Neural crest cell (in vitro differentiated cells): ENCODE measurements around the gene PLEK. TPM values are rescaled to one million over a fixed set of nuclear protein-coding genes. Genes with fewer than 3 reads are reported as not detected.

Experiments used
- DNase-seq: peaks from one replicate; pipeline ENCODE4 v3.0.0; 2021; ENCODE audit warnings: low read depth, mixed read lengths, low spot score
- H3K27ac Mint-ChIP-seq: one replicate; pipeline ENCODE4 v1.8.0; 2021; ENCODE audit warnings: mild to moderate bottlenecking, mixed read lengths; ENCODE audit not compliant: unreplicated experiment
- H3K27me3 Mint-ChIP-seq: 2 replicates; pipeline ENCODE4 v1.8.0; 2021; ENCODE audit warnings: low read depth, mild to moderate bottlenecking, mixed read lengths
- H3K36me3 Mint-ChIP-seq: 2 replicates; pipeline ENCODE4 v1.8.0; 2021; ENCODE audit warnings: low read depth, mild to moderate bottlenecking, mixed read lengths
- H3K4me1 Mint-ChIP-seq: 2 replicates; pipeline ENCODE4 v1.8.0; 2021; ENCODE audit warnings: mixed read lengths
- H3K4me3 Mint-ChIP-seq: one replicate; pipeline ENCODE4 v1.8.0; 2021; ENCODE audit warnings: mild to moderate bottlenecking, mixed read lengths
- H3K9me3 Mint-ChIP-seq: 2 replicates; pipeline ENCODE4 v1.8.0; 2021; ENCODE audit warnings: mixed read lengths
- CTCF ChIP-seq: fragments of 200-600 bp; sonication (generic); conservative IDR thresholded peaks from 2 replicates; pipeline ENCODE4 v1.5.0; 2021; ENCODE audit warnings: antibody characterized with exemption, mild to moderate bottlenecking
- total RNA-seq: library from RNA; stranded (reverse); gene quantifications from 2 replicates; pipeline ENCODE4 v1.2.1, GENCODE V29; 2021

The PLEK gene
- total RNA-seq, 1 donor from 2014 or later = not detected

GRCh38 chr2:68371138-68371537 is 6.1 kb downstream of the PLEK start:
- H3K27me3 Mint-ChIP-seq = no peaks in the 10 kb centered on the region
- H3K9me3 Mint-ChIP-seq = no peaks in the 10 kb centered on the region
- H3K4me1 Mint-ChIP-seq = peaks cover 13% of the 10 kb centered on the region
- no peaks in the 10 kb centered on the region for H3K36me3 Mint-ChIP-seq
- H3K27ac Mint-ChIP-seq = no peak overlapping the region
- no peak for TF ChIP-seq CTCF
- DNase-seq = no peak
- no peak overlapping the region for H3K4me3 Mint-ChIP-seq

DNA sequence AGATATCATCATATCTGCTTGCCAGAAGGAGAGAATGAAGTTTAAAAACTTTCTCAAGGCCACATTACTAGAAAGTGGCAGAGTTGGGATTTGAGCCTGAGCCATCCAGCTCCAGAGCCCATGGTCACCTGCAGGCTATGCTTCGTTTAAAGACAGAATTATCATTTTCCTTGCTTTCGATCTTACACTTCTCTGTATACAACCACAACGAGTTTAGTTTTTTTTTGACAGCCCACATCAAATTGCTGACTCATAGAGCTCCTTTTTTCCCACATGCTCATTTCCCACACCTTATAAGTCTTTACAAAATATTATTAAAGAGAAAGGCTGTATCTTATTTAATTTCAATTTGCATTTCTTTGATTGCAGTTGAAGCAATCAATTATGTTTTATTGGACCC is 6.5 kb downstream of the PLEK start:
- Mint-ChIP-seq H3K9me3 (no peaks in the 10 kb centered on the region), H3K36me3 (no peaks in the 10 kb centered on the region), H3K4me3 (no peak overlapping the region), H3K27ac (no peak overlapping the region), H3K27me3 (no peaks in the 10 kb centered on the region), H3K4me1 (peaks cover 13% of the 10 kb centered on the region)
- no peak for DNase-seq
- no peak for TF ChIP-seq CTCF

- no peaks in the 10 kb centered on the region for H3K36me3 Mint-ChIP-seq
- peaks cover 13% of the 10 kb centered on the region for H3K4me1 Mint-ChIP-seq
- H3K27ac Mint-ChIP-seq = no peak overlapping the region
- H3K4me3 Mint-ChIP-seq = no peak overlapping the region
- DNase-seq = no peak
- no peaks in the 10 kb centered on the region for H3K9me3 Mint-ChIP-seq
- H3K27me3 Mint-ChIP-seq = no peaks in the 10 kb centered on the region
- no peak for TF ChIP-seq CTCF
Observed at GRCh38 chr2:68372485-68372884, 7.4 kb downstream of the PLEK start.

- no peak for TF ChIP-seq CTCF
- Mint-ChIP-seq H3K27me3 (no peaks in the 10 kb centered on the region), H3K4me1 (no peaks in the 10 kb centered on the region), H3K27ac (no peak overlapping the region), H3K9me3 (no peaks in the 10 kb centered on the region), H3K36me3 (no peaks in the 10 kb centered on the region), H3K4me3 (no peak overlapping the region)
- DNase-seq = no peak
Observed at GRCh38 chr2:68374184-68374583, 9.1 kb downstream of the PLEK start.

DNA sequence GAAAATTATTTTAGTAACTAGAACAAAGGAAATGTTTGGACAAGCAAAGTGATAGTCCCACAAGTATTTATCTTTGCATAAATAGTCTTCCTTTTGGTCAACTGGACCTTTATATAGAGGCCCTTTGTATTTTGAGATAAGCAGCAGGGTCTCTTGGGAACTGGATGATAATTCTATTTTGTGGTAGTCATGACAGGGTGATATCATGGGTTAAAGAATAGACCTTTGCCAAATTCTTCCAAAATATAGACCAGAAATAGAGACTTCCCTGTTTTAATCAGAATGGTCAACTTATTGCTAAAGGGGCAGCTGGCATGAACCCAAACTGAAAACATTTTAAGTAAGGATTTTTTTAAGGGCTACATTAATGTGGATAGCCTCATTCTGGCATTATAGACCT is 10.5 kb downstream of the PLEK start:
- peaks cover 2% of the 10 kb centered on the region for H3K9me3 Mint-ChIP-seq
- H3K36me3 Mint-ChIP-seq = no peaks in the 10 kb centered on the region
- no peak for DNase-seq
- TF ChIP-seq CTCF = no peak
- no peak overlapping the region for H3K4me3 Mint-ChIP-seq
- no peak overlapping the region for H3K27ac Mint-ChIP-seq
- H3K27me3 Mint-ChIP-seq = peaks cover 8% of the 10 kb centered on the region
- no peaks in the 10 kb centered on the region for H3K4me1 Mint-ChIP-seq
